DOHH2 (cell line): ENCODE results near the gene ALKAL2.

ENCODE experiments used
- CTCF ChIP-seq: fragments of 200-600 bp; sonication (generic); IDR thresholded peaks from one replicate; pipeline ENCODE4 v1.5.1; 2014; ENCODE audit warnings: antibody characterized with exemption, mild to moderate bottlenecking, low read depth, low read length; ENCODE audit not compliant: poor library complexity, severe bottlenecking
- EZH2phosphoT487 ChIP-seq: fragments of 200-600 bp; sonication (generic); IDR thresholded peaks from 2 replicates; pipeline ENCODE4 v1.6.1; 2017; ENCODE audit warnings: borderline replicate concordance, mild to moderate bottlenecking, antibody characterized with exemption, low read length, moderate library complexity, mixed read lengths

- TF ChIP-seq CTCF: no peak
- TF ChIP-seq EZH2phosphoT487: no peak
These were observed 24.0 kb downstream of the ALKAL2 start, which contains the start of gene SH3YL1 for GRCh38 chr2:263774-264492.
